H9 (cell line): ENCODE measurements around the gene TIAM2. TPM values are rescaled to one million over a fixed set of nuclear protein-coding genes. Genes with fewer than 3 reads are reported as not detected.

Experiments used
- DNase-seq: peaks from one replicate; pipeline ENCODE4 v3.0.0-alpha.2; 2017
- H2AFZ ChIP-seq: one replicate; pipeline ENCODE4 v1.6.1; 2013; ENCODE audit warnings: mild to moderate bottlenecking, low read length, control low read depth, moderate library complexity
- H2AK5ac ChIP-seq: 2 replicates; pipeline ENCODE4 v1.6.1; 2013; ENCODE audit warnings: low read length, control low read depth, mixed read lengths; ENCODE audit not compliant: insufficient read length
- H2BK120ac ChIP-seq: one replicate; pipeline ENCODE4 v1.6.1; 2013; ENCODE audit warnings: low read depth, mild to moderate bottlenecking, low read length, control low read depth, inconsistent platforms; ENCODE audit not compliant: poor library complexity, severe bottlenecking
- H2BK12ac ChIP-seq: 2 replicates; pipeline ENCODE4 v1.6.1; 2013; ENCODE audit warnings: low read length, control low read depth, mixed read lengths, low read depth; ENCODE audit not compliant: insufficient read length
- H2BK15ac ChIP-seq: 2 replicates; pipeline ENCODE4 v1.6.1; 2013; ENCODE audit warnings: low read depth, low read length, control low read depth
- H2BK20ac ChIP-seq: one replicate; pipeline ENCODE4 v1.6.1; 2013; ENCODE audit warnings: low read depth, mild to moderate bottlenecking, low read length, control low read depth, inconsistent platforms; ENCODE audit not compliant: poor library complexity, severe bottlenecking
- H2BK5ac ChIP-seq: 2 replicates; pipeline ENCODE4 v1.6.1; 2013; ENCODE audit warnings: low read length, control low read depth, mixed read lengths; ENCODE audit not compliant: insufficient read length
- H3K14ac ChIP-seq: 2 replicates; pipeline ENCODE4 v1.6.1; 2013; ENCODE audit warnings: low read length, control low read depth; ENCODE audit not compliant: insufficient read depth
- H3K18ac ChIP-seq: 2 replicates; pipeline ENCODE4 v1.6.1; 2013; ENCODE audit warnings: low read depth, mild to moderate bottlenecking, mixed read lengths, low read length, control low read depth; ENCODE audit not compliant: insufficient read length
- H3K23ac ChIP-seq: 2 replicates; pipeline ENCODE4 v1.6.1; 2013; ENCODE audit warnings: low read length, control low read depth, mixed read lengths, low read depth; ENCODE audit not compliant: insufficient read length
- H3K23me2 ChIP-seq: 2 replicates; pipeline ENCODE4 v1.6.1; 2013; ENCODE audit warnings: low read depth, mild to moderate bottlenecking, mixed read lengths, low read length, control low read depth; ENCODE audit not compliant: insufficient read length, poor library complexity, severe bottlenecking
- H3K27ac ChIP-seq: 2 replicates; pipeline ENCODE4 v1.5.1; 2013; ENCODE audit warnings: low read length, control low read depth, mixed read lengths, low read depth; ENCODE audit not compliant: insufficient read length
- H3K27me3 ChIP-seq: 2 replicates; pipeline ENCODE4 v1.6.1; 2013; ENCODE audit warnings: low read length, control low read depth, inconsistent platforms; ENCODE audit not compliant: insufficient read depth
- H3K4ac ChIP-seq: 2 replicates; pipeline ENCODE4 v1.6.1; 2013; ENCODE audit warnings: low read depth, mild to moderate bottlenecking, control low read depth, inconsistent platforms, low read length, moderate library complexity
- H3K4me1 ChIP-seq: 2 replicates; pipeline ENCODE4 v1.6.1; 2013; ENCODE audit warnings: low read length, control low read depth, inconsistent platforms; ENCODE audit not compliant: insufficient read depth
- H3K4me2 ChIP-seq: 2 replicates; pipeline ENCODE4 v1.6.1; 2013; ENCODE audit warnings: low read length, control low read depth, mixed read lengths; ENCODE audit not compliant: insufficient read length, insufficient read depth
- H3K56ac ChIP-seq: 2 replicates; pipeline ENCODE4 v1.6.1; 2013; ENCODE audit warnings: low read depth, mild to moderate bottlenecking, mixed read lengths, low read length, control low read depth; ENCODE audit not compliant: insufficient read length
- H3K79me1 ChIP-seq: 2 replicates; pipeline ENCODE4 v1.6.1; 2013; ENCODE audit warnings: low read depth, mild to moderate bottlenecking, moderate library complexity, low read length, control low read depth, inconsistent platforms; ENCODE audit not compliant: insufficient read depth, poor library complexity, severe bottlenecking
- H3K79me2 ChIP-seq: 2 replicates; pipeline ENCODE4 v1.6.1; 2013; ENCODE audit warnings: low read length, control low read depth, inconsistent platforms; ENCODE audit not compliant: insufficient read depth
- H3K9ac ChIP-seq: 2 replicates; pipeline ENCODE4 v1.6.1; 2013; ENCODE audit warnings: low read length, control low read depth, mixed read lengths; ENCODE audit not compliant: insufficient read length; ENCODE audit errors: extremely low read depth
- H3K9me3 ChIP-seq: one replicate; pipeline ENCODE4 v1.6.1; 2013; ENCODE audit warnings: low read depth, low read length, inconsistent platforms; ENCODE audit not compliant: control insufficient read depth
- H3T11ph ChIP-seq: one replicate; pipeline ENCODE4 v1.6.1; 2013; ENCODE audit warnings: mild to moderate bottlenecking, low read length, control low read depth, inconsistent platforms
- H4K20me1 ChIP-seq: one replicate; pipeline ENCODE4 v1.6.1; 2013; ENCODE audit not compliant: control insufficient read depth, insufficient read length, insufficient read depth
- H4K5ac ChIP-seq: 2 replicates; pipeline ENCODE4 v1.6.1; 2013; ENCODE audit warnings: low read depth, mild to moderate bottlenecking, mixed read lengths, low read length, control low read depth; ENCODE audit not compliant: insufficient read length
- H4K8ac ChIP-seq: replicated peaks from 2 replicates; pipeline ENCODE4 v1.6.1; 2013; ENCODE audit warnings: low read length, control low read depth, mixed read lengths, low read depth; ENCODE audit not compliant: insufficient read length
- H4K91ac ChIP-seq: 2 replicates; pipeline ENCODE4 v1.6.1; 2013; ENCODE audit warnings: low read depth, mild to moderate bottlenecking, moderate library complexity, mixed read lengths, low read length, control low read depth; ENCODE audit not compliant: insufficient read length
- H3K27ac Mint-ChIP-seq, 3 experiments: 2 replicates in 2 of 3; 3 replicates in 1 of 3; pipeline ENCODE4 v1.8.0; 2020 to 2021; ENCODE audit warnings: mixed read lengths in 3 of 3, mild to moderate bottlenecking in 1 of 3, moderate library complexity in 1 of 3
- H3K27me3 Mint-ChIP-seq: 2 replicates; pipeline ENCODE4 v1.8.0; 2021; ENCODE audit warnings: low read depth, mild to moderate bottlenecking, moderate library complexity, mixed read lengths
- H3K36me3 Mint-ChIP-seq, 3 experiments: 2 replicates in 2 of 3; 3 replicates in 1 of 3; pipeline ENCODE4 v1.8.0; 2020 to 2021; ENCODE audit warnings: low read depth in 3 of 3, mixed read lengths in 3 of 3; ENCODE audit not compliant: insufficient read depth in 1 of 3
- H3K4me1 Mint-ChIP-seq, 2 experiments: 2 replicates each; pipeline ENCODE4 v1.8.0; 2020; ENCODE audit warnings: mixed read lengths in 2 of 2
- H3K4me3 Mint-ChIP-seq, 2 experiments: 2 replicates in 1 of 2; 3 replicates in 1 of 2; pipeline ENCODE4 v1.8.0; 2020 to 2021; ENCODE audit warnings: mild to moderate bottlenecking in 2 of 2, mixed read lengths in 2 of 2, moderate library complexity in 1 of 2
- H3K9me3 Mint-ChIP-seq, 2 experiments: 2 replicates in 1 of 2; 3 replicates in 1 of 2; pipeline ENCODE4 v1.8.0; 2020; ENCODE audit warnings: mild to moderate bottlenecking in 2 of 2, mixed read lengths in 2 of 2, moderate library complexity in 1 of 2
- CTCF ChIP-seq: fragments of 200-600 bp; sonication (generic); conservative IDR thresholded peaks from 3 replicates; pipeline ENCODE4 v1.8.0; 2021; ENCODE audit warnings: antibody characterized with exemption, mild to moderate bottlenecking
- WGBS: extraction: QIAGEN DNeasy Blood & Tissue Kit; methylation state at CpG from one replicate; pipeline ENCODE4 v1.1.7; 2013; ENCODE audit warnings: missing lambda C conversion rate, low lambda C conversion rate, mixed read lengths; ENCODE audit not compliant: insufficient read length; ENCODE audit errors: extremely low coverage; 5-methylcytosine and 5-hydroxymethylcytosine counted together
- total RNA-seq: library from RNA; stranded (reverse); gene quantifications from 2 replicates; pipeline ENCODE4 v1.2.1, GENCODE V29; 2021

The TIAM2 gene
- total RNA-seq, 1 experiment from 2014 or later = 6.3 TPM

- Histone ChIP-seq H2BK120ac (no peak overlapping the region), H2AK5ac (no peak overlapping the region), H3K23ac (no peak overlapping the region), H2AFZ (no peak overlapping the region), H4K20me1 (no peaks in the 10 kb centered on the region), H3K4ac (no peak overlapping the region), H3K4me2 (no peak overlapping the region), H4K8ac (no peak overlapping the region), H2BK20ac (no peak overlapping the region), H4K91ac (no peak overlapping the region), H3T11ph (no peak overlapping the region), H3K14ac (no peak overlapping the region), H2BK15ac (no peak overlapping the region), H3K27me3 (no peaks in the 10 kb centered on the region), H3K79me2 (no peaks in the 10 kb centered on the region), H2BK12ac (no peak overlapping the region), H3K9ac (no peak overlapping the region), H3K4me1 (0 out of 2 replicates have a peak, but pooled peaks cover 3% of the 10 kb centered on the region), H3K56ac (no peak overlapping the region), H2BK5ac (no peak overlapping the region), H3K9me3 (no peaks in the 10 kb centered on the region), H3K79me1 (no peaks in the 10 kb centered on the region), H3K18ac (no peak overlapping the region), H3K27ac (no peak overlapping the region), H3K23me2 (no peaks in the 10 kb centered on the region), H4K5ac (no peak overlapping the region)
- no peak overlapping the region for H3K4me3 Mint-ChIP-seq
- WGBS = no CpG with 5 or more reads among the region's 3 CpGs
- TF ChIP-seq CTCF = no peak
- peak overlapping the region in 1 of 3 experiments; percentile 67; a peak in 1 of 7 replicates for H3K27ac Mint-ChIP-seq
- H3K4me1 Mint-ChIP-seq = peaks cover 16 to 26% of the 10 kb centered on the region in 2 experiments
- no peaks in the 10 kb centered on the region; the same call in 1 of the 2 replicates for H3K27me3 Mint-ChIP-seq
- no peaks in the 10 kb centered on the region for H3K9me3 Mint-ChIP-seq
- no peaks in the 10 kb centered on the region for H3K36me3 Mint-ChIP-seq
- DNase-seq = no peak
Measured at GRCh38 chr6:155008625-155009024, 13.5 kb downstream of the TIAM2 start.
